GM11168 (cell line): ENCODE measurements around the gene WDR62.

Experiments
- in situ Hi-C: fragments of 300-500 bp; cut with MboI; formaldehyde crosslinking; loops from one replicate; pipeline ENCODE4 v1.12.0; 2022; ENCODE audit warnings: low sequenced_read_pairs; ENCODE audit not compliant: unreplicated experiment

WDR62 gene

GRCh38 chr19:36073121-36073876 is 18.6 kb downstream of the WDR62 start:
- in situ Hi-C loops: no loop called here

DNA sequence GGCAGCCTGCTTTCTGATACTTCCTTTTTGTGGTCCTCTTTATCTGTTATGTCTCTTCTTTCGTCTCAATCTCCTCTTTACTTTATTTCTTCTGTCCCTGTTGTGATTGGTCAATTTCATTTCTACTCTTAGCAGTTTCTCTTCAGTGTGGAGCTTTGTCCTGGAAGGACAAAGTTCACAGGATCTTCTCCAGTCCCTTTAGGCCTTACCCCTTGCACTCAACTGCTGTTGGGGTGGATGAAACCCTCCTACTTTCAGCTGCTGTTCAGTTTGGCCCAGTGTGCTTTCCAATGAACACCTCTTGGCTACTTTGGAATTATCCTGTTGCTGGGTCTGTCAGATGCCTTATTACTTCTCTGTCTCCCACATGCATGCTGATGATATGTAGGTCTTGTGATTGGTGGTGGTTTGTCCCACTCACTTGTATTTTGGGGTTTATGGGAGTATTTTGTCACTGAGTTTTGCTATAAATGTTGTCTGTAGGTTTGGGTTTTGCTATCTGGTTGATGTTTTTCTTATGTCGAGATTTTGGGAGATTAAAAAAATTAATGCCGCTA is 24.8 kb downstream of the WDR62 start:
- in situ Hi-C loops: no loop called here

DNA sequence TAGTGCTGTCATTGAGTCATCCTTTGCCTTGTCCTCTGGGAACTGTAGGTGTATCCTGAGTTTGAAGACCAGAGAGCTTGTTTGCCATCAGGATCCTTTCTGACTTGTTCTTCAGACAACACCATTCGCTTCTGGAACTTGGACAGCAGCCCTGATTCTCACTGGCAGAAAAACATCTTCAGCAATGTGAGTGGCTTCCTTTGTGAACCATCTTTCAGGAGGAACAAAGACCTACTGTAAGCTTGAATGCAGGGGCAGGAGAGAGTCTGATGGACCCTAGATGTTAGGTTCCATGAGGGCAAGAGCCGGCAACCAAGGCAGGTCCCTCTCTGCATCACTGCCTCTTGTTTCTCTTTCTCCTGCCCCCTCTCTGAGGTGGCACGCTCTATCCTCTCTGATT is 26.7 kb downstream of the WDR62 start:
- in situ Hi-C loops: no loop called here

- in situ Hi-C loops: no loop called here
Observed at GRCh38 chr19:36081894-36082293, 27.2 kb downstream of the WDR62 start.

DNA sequence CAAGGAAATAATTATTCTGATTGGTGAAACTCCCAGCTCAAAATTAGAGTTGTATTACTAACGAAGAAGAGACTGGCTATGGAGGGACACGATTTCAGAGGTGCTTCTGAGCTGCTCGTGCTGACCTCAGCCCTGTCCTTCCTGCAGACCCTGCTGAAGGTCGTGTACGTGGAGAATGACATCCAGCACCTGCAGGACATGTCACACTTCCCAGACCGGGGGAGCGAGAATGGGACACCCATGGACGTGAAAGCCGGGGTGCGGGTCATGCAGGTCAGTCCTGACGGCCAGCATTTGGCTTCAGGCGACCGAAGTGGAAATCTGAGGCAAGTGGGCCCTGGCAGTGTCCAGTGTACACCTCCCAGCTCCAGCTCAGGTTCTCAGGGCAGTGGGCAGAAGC is 28.2 kb downstream of the WDR62 start:
- in situ Hi-C loops: no loop called here

GRCh38 chr19:36084231-36085009 is 29.7 kb downstream of the WDR62 start:
- in situ Hi-C loops: no loop called here

DNA sequence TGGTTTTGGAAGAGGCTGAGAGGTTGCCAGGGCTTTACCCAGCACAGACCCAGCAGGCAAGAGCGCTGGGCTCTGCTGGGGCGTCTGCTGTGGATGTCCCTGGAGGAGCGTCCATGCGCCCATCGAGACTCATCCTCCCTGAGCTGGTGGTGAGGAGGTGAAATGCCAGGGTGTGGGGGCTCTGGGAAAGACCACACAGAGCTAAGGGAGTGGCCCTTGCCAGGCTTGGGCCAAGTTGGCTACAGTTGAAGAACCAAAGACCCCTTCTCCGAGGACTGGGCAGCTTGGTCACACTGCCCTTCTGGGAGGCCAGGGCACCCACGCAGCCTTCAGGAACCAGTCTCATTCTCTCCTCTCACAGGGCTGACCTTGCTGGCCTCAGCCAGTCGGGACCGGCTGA is 31.6 kb downstream of the WDR62 start:
- in situ Hi-C loops: no loop called here

GRCh38 chr19:36089847-36090246 is 35.1 kb downstream of the WDR62 start:
- in situ Hi-C loops: no loop called here

DNA sequence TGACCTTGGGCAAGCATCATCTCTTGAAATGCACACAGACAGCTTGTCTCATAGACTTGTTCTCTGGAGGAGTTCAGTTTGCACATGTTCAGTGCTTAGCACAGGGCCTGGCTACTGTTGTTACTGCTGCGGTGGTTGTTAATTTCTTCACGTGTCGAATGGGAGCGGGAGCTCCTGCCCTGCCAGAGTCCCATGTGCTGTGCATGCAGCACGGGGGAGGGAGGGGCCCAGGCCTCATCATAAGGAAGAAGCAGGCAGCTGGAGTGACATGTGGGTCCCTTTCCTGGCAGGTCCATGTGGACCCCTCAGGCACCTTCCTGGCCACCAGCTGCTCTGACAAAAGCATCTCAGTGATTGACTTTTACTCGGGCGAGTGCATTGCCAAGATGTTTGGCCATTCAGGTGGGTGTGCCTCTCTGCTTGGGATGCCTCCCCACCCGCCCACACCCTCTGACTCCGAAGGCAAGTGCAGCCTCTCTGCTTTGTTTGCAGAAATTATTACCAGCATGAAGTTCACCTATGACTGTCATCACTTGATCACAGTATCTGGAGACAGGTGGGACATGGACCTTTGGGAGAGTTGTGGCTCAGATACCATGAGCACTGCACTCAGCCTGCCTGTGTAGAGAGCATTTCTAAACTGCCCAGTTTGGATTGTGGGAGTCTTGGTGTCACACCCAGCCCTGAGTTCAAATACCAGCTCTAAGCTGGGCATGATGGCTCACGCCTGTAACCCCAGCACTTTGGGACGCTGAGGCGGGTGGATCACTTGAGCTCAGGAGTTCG is 36.4 kb downstream of the WDR62 start:
- in situ Hi-C loops: no loop called here

DNA sequence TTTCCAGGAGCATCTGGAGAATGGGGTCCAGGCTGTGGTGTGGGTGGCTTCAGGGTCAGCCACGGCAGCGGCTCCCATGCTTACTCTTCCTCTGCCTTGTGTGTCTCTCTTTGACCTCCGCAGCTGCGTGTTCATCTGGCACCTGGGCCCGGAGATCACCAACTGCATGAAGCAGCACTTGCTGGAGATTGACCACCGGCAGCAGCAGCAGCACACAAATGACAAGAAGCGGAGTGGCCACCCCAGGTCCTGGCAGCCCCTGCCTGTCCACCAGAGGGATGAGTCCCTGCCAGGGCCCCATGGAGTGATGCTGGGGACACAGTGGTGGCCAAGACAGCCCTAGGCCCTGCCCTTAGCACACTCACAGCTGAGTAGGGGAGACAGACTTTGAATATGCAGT is 37.9 kb downstream of the WDR62 start:
- in situ Hi-C loops: no loop called here

GRCh38 chr19:36093146-36093662 is 38.5 kb downstream of the WDR62 start:
- in situ Hi-C loops: no loop called here

DNA sequence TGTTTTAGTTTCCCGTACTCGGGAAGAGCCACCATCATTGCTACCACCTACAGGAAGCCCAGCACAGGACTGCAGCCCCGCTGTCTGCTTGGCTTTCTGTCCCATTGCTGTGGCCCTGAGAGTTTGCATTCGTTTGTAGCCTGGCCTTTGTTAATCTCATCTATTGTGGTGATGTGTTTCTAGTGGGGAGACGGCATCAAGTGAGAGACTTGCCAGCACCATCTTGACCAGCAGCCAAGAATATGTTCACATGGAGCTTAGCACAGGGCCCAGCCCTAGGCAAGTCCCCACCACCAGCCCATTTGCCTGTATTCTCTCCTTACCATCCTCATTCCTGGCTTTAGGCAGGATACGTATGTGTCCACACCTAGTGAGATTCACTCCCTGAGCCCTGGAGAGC is 39.0 kb downstream of the WDR62 start:
- in situ Hi-C loops: no loop called here

GRCh38 chr19:36097036-36097435 is 42.3 kb downstream of the WDR62 start:
- in situ Hi-C loops: no loop called here

GRCh38 chr19:36099166-36099785 is 44.6 kb downstream of the WDR62 start:
- in situ Hi-C loops: no loop called here

GRCh38 chr19:36100476-36100875 is 45.8 kb downstream of the WDR62 start:
- in situ Hi-C loops: no loop called here

DNA sequence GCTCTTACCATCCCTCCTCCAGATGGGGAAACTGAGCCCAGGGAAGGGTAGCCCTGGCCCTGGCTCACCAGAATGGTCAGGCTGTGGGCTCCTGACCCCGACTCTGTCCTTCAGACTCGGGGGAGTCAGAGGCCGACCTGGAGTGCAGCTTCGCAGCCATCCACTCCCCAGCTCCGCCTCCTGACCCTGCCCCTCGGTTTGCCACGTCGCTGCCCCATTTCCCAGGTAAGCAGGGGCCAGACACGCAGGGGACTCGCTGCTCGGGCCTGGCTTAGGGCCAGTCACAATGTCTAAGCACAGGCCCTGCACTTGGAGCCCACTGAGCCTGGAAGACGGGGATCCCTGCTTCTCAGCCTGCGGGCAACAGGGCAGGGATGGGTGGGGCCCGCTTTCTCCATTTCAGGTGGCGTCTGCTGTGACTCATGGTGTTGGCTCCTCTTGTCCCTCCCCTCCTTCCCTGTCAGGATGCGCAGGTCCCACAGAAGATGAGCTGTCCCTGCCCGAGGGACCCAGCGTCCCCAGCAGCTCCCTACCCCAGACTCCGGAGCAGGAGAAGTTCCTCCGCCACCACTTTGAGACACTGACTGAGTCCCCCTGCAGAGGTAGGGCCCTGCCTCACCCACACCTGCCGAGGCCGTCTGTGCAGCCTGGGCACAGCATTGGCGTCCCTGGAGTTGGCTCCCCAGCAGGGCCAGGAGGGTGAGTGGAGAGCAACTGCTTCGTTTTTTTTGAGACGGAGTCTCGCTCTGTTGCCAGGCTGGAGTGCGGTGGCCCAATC is 47.0 kb downstream of the WDR62 start:
- in situ Hi-C loops: no loop called here

DNA sequence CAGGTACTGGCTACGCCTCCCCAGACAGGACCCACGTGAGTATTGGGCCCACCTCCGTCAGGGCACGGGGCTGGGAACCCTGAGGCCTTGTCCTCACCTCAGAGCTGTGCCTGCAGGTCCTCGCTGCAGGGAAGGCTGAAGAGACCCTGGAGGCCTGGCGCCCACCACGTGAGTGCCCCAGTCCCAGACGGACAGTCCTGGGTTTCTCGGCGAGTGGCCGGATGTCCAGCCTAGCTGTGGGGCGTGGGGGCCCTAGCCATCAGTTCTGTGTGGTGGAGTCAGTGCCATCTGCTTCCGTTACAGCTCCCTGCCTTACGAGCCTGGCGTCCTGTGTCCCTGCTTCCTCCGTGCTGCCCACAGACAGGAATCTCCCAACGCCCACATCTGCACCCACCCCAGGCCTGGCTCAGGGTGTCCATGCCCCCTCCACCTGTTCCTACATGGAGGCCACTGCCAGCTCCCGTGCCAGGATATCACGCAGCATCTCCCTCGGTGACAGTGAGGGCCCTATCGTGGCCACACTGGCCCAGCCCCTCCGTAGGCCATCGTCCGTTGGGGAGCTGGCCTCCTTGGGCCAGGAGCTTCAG is 48.4 kb downstream of the WDR62 start:
- in situ Hi-C loops: no loop called here

GRCh38 chr19:36103842-36104552 is 49.3 kb downstream of the WDR62 start:
- in situ Hi-C loops: no loop called here
